Activated CD4-positive, alpha-beta T cell treated with anti-CD3 and anti-CD28 coated beads for 36 hours (primary cell): Measurements from ENCODE around the gene SGCA. TPM values are rescaled to one million over a fixed set of nuclear protein-coding genes. Genes with fewer than 3 reads are reported as not detected.
A peak's percentile ranks its signal among the peaks of the same experiment; 100 is the strongest.

Experiments used
- ATAC-seq: fragments of 200-7000 bp; cut with Tn5 transposase; one replicate; pipeline ENCODE4 v1.10.0; 2021; ENCODE audit warnings: mild to moderate bottlenecking, moderate library complexity
- CTCF ChIA-PET: fragments of 350-600 bp; sonication (Branson Sonifier 250); formaldehyde crosslinking; loops from one replicate; lab custom pipeline; 2021; ENCODE audit warnings: antibody characterized with exemption; lab: Charles Lee
- POLR2A ChIA-PET: fragments of 350-600 bp; sonication (Branson Sonifier 250); formaldehyde crosslinking; loops from one replicate; lab custom pipeline; 2021; ENCODE audit warnings: antibody characterized with exemption, inconsistent platforms; lab: Charles Lee
- DNase-seq: peaks from one replicate; pipeline ENCODE4 v3.0.0-alpha.2; 2020
- H3K27ac Mint-ChIP-seq: one replicate; pipeline ENCODE4 v1.8.0; 2021; ENCODE audit warnings: mixed read lengths
- H3K27me3 Mint-ChIP-seq: one replicate; pipeline ENCODE4 v1.8.0; 2021; ENCODE audit warnings: mixed read lengths
- H3K36me3 Mint-ChIP-seq: one replicate; pipeline ENCODE4 v1.8.0; 2021; ENCODE audit warnings: low read depth, mixed read lengths
- H3K4me1 Mint-ChIP-seq: one replicate; pipeline ENCODE4 v1.8.0; 2021; ENCODE audit warnings: mixed read lengths
- H3K4me3 Mint-ChIP-seq: one replicate; pipeline ENCODE4 v1.8.0; 2021; ENCODE audit warnings: mild to moderate bottlenecking, moderate library complexity, mixed read lengths
- H3K9me3 Mint-ChIP-seq: one replicate; pipeline ENCODE4 v1.8.0; 2021; ENCODE audit warnings: low read depth, mixed read lengths
- intact Hi-C, 2 experiments: fragments of 100-400 bp; cut with DNase I in 1 of 2; cut with micrococcal nuclease in 1 of 2; formaldehyde crosslinking; loops; one replicate each; pipeline versions ENCODE4 v1.14.2 to v1.15.1; 2022 to 2024; cut with DNase I, micrococcal nuclease
- total RNA-seq, 2 experiments: library from RNA; stranded (reverse); gene quantifications; one replicate each; pipeline ENCODE4 v1.2.3, GENCODE V29; 2021

Gene SGCA
- total RNA-seq, 2 experiments from 2014 or later: 0.26 TPM; not detected in 1

DNA sequence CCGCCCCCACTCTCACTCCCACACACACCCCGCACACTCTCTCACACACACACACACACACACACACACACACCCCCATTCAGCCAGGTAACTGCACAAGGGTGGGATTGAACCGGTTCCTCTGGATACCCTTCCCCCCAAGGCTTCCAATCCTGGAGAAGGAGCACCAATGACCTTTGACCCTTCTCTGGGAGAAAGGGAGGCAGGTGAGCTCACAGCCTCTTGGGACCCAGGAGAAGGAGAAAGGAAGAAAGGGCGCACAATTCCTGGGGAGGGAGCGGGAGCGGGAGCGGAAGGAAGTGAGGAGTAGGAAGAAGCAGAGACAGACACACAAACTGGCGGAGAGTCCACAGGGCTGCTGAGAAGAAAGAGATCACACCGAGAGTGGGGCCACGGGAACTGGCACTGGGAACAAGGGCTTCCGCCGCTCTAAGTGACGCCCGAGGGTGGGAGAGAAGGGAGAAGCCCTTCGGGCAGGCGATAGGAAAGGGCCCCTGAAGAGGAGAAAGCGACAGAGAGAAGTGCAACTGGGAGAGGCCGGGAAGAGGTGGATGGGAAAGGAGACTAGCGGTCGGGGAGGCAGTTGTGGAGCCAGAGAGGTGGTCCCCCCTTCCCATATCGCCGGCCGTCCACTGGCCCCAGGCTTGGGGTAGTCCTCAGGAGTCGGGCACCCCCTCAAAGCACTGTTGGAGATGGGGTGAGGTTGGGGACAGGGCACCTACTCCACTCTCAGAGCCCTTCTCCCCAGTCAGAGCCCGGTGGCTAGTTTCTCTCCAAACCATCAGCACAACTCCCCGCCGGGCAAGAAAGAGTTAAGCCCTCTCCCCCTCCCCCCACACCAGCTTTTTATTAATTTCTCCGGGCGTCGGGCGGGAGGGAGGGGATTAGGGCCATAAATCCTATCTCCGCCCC lies 37.1 kb upstream of the SGCA start:
- POLR2A ChIA-PET: no interaction called here
- H3K27me3 Mint-ChIP-seq: peaks cover 13% of the 10 kb centered on the region
- ATAC-seq: no peak

GRCh38 chr17:50129353-50129727 lies 36.5 kb upstream of the SGCA start:
- peaks cover 4% of the 10 kb centered on the region for H3K36me3 Mint-ChIP-seq
- H3K9me3 Mint-ChIP-seq: no peaks in the 10 kb centered on the region
- peaks cover 13% of the 10 kb centered on the region for H3K27me3 Mint-ChIP-seq
- no peak for ATAC-seq
- POLR2A ChIA-PET: no interaction called here
- H3K27ac Mint-ChIP-seq: no peak overlapping the region
- intact Hi-C loops: no loop called here
- CTCF ChIA-PET: interaction anchor here (0.7 to 2.4 kb wide), 4 partner anchors 10 to 33 kb away, joined by 3 to 8 read pairs (median 4); no protein-coding TSS in a partner anchor
- H3K4me1 Mint-ChIP-seq: peaks cover 28% of the 10 kb centered on the region
- DNase-seq: no peak
- peak overlapping the region; percentile 63 for H3K4me3 Mint-ChIP-seq

More for the DNA sequence above, 37.1 kb upstream of the SGCA start:
- peak overlapping the region; percentile 4 for H3K4me3 Mint-ChIP-seq
- no peak overlapping the region for H3K27ac Mint-ChIP-seq
- peaks cover 28% of the 10 kb centered on the region for H3K4me1 Mint-ChIP-seq
- CTCF ChIA-PET: interaction anchor here (0.6 to 2.4 kb wide), 3 partner anchors 10 to 104 kb away, joined by 3 to 8 read pairs (median 3); no protein-coding TSS in a partner anchor
- no peaks in the 10 kb centered on the region for H3K36me3 Mint-ChIP-seq
- DNase-seq: no peak
- intact Hi-C loops: no loop called here
- no peaks in the 10 kb centered on the region for H3K9me3 Mint-ChIP-seq

DNA sequence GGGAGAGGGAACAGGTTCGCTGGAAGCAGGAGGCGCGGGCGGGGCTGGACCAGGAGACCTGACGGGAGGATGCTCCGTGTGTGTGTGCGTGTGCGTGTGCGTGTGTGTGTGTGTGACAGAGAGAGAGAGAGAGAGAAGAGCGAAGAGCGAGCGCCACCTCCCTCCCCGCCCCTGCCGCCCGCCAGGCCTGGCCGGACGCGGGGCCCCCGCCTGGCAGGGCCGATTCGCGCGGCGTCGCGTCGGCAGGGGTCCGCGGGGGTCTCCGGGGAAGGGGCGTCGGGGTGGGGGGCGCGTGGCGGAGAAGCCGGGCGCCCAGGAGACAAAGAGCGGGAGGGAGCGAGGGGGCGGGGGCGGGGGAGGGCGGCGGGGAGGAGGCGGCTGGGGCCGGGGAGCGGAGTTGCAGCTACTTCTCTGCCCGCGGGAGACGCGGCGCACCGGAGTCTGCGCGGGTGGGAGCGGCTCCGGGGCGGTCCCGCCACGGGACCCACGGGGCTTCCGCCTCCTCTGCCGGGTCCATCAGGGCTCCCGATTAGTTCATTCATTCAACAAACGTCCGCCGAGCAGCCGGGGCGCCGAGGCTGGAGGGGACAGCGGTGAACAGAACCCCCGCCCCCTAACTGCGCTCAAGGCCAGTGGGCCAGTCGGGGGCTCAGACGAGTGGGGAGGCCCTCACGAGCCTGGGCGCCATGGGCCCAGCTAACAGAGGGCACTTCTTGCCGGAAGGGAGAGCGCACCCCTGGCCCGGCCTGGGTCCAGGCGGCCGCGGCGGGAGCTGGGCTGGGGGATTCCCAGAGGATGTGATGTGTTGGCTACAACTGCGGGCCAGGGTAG lies 35.9 kb upstream of the SGCA start, which contains the start of gene SAMD14:
Gene SAMD14, minus strand, starts transcription at position 433 of the 831 bp plus-strand sequence. CDS start 5,201 bp downstream, outside the sequence.
- H3K27me3 Mint-ChIP-seq: peaks cover 13% of the 10 kb centered on the region
- H3K27ac Mint-ChIP-seq: peak within 1 kb of the TSS; percentile 19
- H3K4me1 Mint-ChIP-seq: peaks cover 28% of the 10 kb centered on the region
- no peaks in the 10 kb centered on the region for H3K9me3 Mint-ChIP-seq
- peak; percentile 61 for ATAC-seq
- peak within 1 kb of the TSS; percentile 63 for H3K4me3 Mint-ChIP-seq
- POLR2A ChIA-PET: no interaction called here
- CTCF ChIA-PET: interaction anchor here (0.6 to 2.4 kb wide), 10 partner anchors 9 to 71 kb away, joined by 3 to 8 read pairs (median 3); no protein-coding TSS in a partner anchor
- peak; percentile 64 for DNase-seq
- intact Hi-C loops: loop anchor here in 1 of 2 experiments (2.0 kb wide), 1 partner anchor 35 kb away; the partner anchor contains the start of gene PDK2
- H3K36me3 Mint-ChIP-seq: peaks cover 4% of the 10 kb centered on the region

DNA sequence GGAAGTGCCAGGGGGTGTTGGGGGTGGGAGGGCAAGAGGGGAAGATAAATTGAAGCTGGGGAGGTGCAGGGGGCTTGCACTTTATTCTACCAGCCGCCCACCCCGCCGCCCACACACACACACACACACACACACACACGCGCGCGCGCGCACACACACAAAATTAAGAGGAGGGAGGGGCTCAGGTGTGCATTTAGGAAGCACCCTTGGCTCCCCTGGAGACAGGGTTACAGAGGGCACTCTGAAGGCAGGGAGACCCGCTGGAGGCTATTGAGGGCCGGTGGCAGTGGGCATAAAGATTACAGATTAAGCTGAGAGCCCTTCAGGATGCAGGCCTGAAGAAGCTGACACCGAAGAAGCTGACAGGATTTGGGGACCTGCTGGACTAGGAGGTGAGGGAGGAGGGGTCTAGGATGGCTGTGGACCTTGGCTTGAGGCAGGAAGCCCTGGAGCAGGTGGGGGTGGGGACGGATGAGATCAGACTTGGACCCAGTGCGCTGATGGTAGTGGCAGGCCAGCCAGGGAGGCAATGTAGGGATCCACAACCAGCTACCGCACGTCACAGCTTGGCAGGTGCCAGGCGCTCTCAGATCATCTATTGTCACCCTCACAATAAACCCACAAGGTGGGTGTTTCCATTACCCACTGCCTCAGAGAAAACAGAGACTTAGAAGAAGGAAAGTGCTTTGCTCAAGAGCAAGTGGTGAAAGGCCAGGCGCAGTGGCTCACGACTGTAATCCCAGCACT lies 35.1 kb upstream of the SGCA start:
- POLR2A ChIA-PET: no interaction called here

DNA sequence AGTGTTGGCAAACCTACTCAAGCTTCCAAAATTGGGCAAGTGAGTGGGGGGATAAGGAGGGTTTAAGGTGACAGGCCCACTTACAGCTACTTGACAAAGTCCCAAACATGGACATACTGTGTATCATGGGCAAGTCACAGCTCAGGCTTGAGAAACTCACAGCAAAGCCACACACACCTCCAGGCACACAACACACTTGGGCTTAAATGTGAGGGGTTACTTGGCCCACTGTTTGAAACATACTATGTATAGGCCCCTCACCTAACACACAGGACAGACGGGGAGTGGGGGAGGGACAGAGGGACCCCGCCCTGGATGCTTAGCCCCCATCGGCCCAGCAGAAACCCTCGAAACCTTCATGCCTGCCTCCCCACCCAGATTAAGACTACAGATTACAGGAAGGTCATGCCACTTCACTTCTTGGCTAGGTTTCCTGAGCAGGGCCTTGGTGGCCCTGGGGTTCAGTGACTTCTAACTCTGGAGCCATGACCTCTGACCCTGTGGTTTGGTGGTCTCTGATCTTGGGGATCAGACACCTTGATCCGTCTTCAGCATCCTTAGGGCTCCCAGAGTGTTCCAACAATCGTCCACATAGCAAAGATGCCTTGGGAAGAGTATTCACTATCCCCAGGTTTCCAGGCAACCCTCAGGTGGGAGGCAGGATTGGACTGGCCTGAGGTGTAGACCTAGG lies 33.6 kb upstream of the SGCA start:
- H3K27ac Mint-ChIP-seq: peak overlapping the region; percentile 6
- no peak for ATAC-seq
- H3K36me3 Mint-ChIP-seq: peaks cover 18% of the 10 kb centered on the region
- DNase-seq: no peak
- H3K27me3 Mint-ChIP-seq: peaks cover 13% of the 10 kb centered on the region
- H3K4me3 Mint-ChIP-seq: no peak overlapping the region
- CTCF ChIA-PET: interaction anchor here (0.5 to 1.2 kb wide), 4 partner anchors 9 to 1377 kb away, joined by 3 to 4 read pairs (median 3); no protein-coding TSS in a partner anchor
- peaks cover 28% of the 10 kb centered on the region for H3K4me1 Mint-ChIP-seq
- POLR2A ChIA-PET: interaction anchor here (0.7 kb wide), 1 partner anchor 38 kb away, joined by 4 read pairs; no protein-coding TSS in a partner anchor
- no peaks in the 10 kb centered on the region for H3K9me3 Mint-ChIP-seq
- intact Hi-C loops: no loop called here

More for the DNA sequence above, 35.1 kb upstream of the SGCA start:
- H3K4me3 Mint-ChIP-seq: peak overlapping the region; percentile 53
- H3K4me1 Mint-ChIP-seq: peaks cover 28% of the 10 kb centered on the region
- CTCF ChIA-PET: interaction anchor here (0.6 to 2.4 kb wide), 10 partner anchors 8 to 141 kb away, joined by 3 to 8 read pairs (median 3); no protein-coding TSS in a partner anchor
- peak overlapping the region; percentile 19 for H3K27ac Mint-ChIP-seq
- H3K36me3 Mint-ChIP-seq: peaks cover 7% of the 10 kb centered on the region
- intact Hi-C loops: loop anchor here in 1 of 2 experiments (2.0 kb wide), 1 partner anchor 36 kb away; the partner anchor contains the start of gene PDK2
- peaks cover 13% of the 10 kb centered on the region for H3K27me3 Mint-ChIP-seq
- peak; percentile 47 for DNase-seq
- no peaks in the 10 kb centered on the region for H3K9me3 Mint-ChIP-seq
- peak; percentile 30 for ATAC-seq

DNA sequence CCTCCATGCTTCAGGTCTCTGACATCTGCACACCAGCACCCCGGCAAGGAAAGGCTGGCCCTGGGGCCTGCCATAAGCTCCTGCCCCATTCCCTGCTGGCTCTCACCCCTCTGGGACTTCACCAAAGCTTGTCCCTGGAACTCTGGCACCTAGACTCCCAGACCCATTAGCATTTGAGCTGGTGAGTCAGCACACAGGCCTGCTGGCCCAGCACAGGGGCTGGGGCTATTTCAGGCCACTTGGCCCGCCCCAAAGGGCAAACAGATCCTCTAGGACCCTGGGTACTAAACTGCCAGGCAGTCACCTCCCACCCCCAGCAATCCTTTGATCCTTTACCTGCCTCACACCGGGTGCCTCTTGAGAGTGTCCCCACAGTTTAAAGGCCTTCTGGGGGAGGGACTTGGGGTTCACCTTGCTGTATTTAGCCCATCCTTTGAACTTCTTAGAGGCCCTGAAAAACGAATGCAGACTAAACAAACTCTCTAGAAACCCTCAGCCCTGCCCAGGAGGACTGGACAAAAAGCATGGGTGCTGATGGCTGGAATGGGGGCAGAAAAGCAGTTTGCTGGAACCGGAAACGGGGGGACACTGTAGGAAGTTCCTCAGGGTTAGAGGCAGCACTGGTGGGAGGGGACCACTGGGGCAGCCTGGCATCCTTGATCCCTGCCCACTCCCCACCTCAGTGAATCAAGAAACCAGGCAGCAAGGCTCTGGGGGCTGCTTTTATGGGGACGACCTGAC lies 32.6 kb upstream of the SGCA start:
- CTCF ChIA-PET: interaction anchor here (0.7 kb wide), 1 partner anchor 42 kb away, joined by 3 read pairs; no protein-coding TSS in a partner anchor
- intact Hi-C loops: no loop called here
- Mint-ChIP-seq H3K4me3 (no peak overlapping the region), H3K36me3 (peaks cover 27% of the 10 kb centered on the region), H3K4me1 (peaks cover 28% of the 10 kb centered on the region), H3K27ac (no peak overlapping the region), H3K9me3 (no peaks in the 10 kb centered on the region), H3K27me3 (peaks cover 13% of the 10 kb centered on the region)
- no peak for ATAC-seq
- no peak for DNase-seq
- POLR2A ChIA-PET: interaction anchor here (0.7 kb wide), 1 partner anchor 39 kb away, joined by 4 read pairs; no protein-coding TSS in a partner anchor

- ATAC-seq (no peak), DNase-seq (no peak)
- POLR2A ChIA-PET: no interaction called here
- H3K4me3 Mint-ChIP-seq: no peak overlapping the region
- H3K9me3 Mint-ChIP-seq: no peaks in the 10 kb centered on the region
- peaks cover 25% of the 10 kb centered on the region for H3K4me1 Mint-ChIP-seq
- intact Hi-C loops: no loop called here
- H3K36me3 Mint-ChIP-seq: peaks cover 33% of the 10 kb centered on the region
- no peak overlapping the region for H3K27ac Mint-ChIP-seq
- peaks cover 8% of the 10 kb centered on the region for H3K27me3 Mint-ChIP-seq
- CTCF ChIA-PET: no interaction called here
Measured at GRCh38 chr17:50133769-50134099, 32.1 kb upstream of the SGCA start.

DNA sequence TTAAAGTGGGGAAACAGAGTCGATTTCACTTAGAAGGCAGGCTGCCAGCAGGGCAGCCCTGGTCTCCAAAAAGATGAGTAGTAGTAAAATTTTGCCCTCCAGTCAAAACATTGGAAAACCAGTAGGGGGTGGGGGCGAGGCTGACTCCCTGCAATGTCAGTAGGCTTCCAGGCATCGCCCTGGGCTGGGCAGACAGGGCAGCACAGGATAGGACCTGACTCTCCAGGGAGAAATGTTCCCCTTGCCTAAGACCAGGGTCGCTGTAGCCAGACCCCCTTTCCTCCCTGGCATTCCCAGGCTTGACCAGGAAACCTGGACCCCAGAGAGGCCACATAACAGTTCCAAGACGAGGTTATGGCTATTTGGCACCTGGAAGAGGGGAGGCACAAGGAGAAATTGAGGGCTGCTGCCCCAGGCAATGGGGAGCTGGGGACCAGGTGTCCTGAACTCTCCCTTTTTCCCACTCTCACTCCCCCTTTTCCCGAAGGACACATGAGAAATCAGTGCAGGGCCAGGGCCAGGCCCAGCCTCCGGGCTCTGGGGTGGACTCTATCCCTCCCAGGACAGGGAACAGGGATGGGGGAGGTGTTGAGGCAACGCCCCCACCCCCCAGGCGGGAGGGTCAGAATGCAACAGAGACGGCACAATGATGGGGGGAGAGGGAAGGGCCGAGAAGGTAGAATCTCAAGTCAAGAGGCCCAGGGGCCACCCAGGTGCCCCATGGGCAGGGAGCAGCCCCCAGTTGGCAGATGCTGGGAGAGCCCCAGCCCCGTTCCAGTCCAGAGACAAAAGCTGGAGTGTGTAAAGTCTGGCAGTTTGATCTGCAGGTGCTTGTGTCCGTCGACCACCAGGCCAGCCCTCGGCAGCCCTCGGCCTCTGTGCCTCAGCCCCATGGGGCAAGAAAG lies 31.3 kb upstream of the SGCA start:
- Mint-ChIP-seq H3K27ac (no peak overlapping the region), H3K4me3 (no peak overlapping the region), H3K27me3 (peaks cover 6% of the 10 kb centered on the region), H3K4me1 (peaks cover 21% of the 10 kb centered on the region), H3K36me3 (peaks cover 39% of the 10 kb centered on the region), H3K9me3 (no peaks in the 10 kb centered on the region)
- DNase-seq (no peak), ATAC-seq (no peak)
- POLR2A ChIA-PET: no interaction called here
- intact Hi-C loops: no loop called here
- CTCF ChIA-PET: no interaction called here
